ENCODE results near the gene PSD2.

The PSD2 gene

DNA sequence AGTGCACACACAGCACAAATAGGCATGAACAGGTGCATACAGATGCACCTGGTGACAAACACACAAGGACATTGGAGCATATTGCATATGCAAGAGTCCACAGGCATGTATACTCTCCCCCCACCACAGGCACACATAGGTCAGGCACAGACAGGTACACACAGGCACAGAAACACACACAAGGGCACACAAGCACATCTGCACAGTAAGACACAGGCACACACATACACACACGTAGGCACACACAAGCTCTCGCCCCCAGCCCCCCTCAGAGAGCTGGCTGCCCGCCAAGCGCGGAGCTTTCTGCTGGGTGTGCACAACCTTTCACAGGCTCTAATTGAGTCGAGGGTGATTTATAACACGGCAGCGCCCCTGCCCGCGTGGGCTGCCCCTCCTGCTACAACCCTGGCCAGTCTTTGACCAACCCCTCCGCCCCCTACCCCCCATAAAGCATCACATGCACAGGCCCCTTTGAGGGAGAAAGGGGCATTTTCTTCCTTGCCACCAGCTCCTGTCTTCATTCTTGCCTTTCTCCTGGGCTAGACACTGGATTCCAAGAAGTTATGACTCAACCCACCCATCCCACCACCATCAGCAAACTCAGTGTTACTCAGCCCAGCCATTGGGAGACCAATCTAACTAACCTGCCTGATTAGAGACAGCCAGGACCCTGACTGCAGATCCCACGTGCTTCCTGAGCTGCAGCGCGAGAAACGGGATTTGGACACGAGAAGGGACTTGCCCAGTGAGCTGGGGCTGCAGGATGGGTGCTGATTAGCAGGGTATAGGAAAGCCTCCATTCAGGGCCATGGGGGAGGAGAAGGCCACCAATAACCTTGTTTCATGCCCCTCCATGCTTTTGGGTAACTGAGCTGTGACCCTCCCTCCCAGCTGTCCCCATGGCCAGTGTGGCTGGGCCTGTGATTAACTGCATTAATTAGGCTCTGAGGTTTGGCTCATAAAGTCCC is 42.8 kb upstream of the PSD2 start:
- TF ChIP-seq, protein P1, sequence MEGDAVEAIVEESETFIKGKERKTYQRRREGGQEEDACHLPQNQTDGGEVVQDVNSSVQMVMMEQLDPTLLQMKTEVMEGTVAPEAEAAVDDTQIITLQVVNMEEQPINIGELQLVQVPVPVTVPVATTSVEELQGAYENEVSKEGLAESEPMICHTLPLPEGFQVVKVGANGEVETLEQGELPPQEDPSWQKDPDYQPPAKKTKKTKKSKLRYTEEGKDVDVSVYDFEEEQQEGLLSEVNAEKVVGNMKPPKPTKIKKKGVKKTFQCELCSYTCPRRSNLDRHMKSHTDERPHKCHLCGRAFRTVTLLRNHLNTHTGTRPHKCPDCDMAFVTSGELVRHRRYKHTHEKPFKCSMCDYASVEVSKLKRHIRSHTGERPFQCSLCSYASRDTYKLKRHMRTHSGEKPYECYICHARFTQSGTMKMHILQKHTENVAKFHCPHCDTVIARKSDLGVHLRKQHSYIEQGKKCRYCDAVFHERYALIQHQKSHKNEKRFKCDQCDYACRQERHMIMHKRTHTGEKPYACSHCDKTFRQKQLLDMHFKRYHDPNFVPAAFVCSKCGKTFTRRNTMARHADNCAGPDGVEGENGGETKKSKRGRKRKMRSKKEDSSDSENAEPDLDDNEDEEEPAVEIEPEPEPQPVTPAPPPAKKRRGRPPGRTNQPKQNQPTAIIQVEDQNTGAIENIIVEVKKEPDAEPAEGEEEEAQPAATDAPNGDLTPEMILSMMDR (conservative IDR thresholded peaks at IDR 0.05; ENCODE audit: low read depth, low read length), result no peak
- no peak overlapping the region for H3K4me3 ChIP-seq (ENCODE audit: low read depth, low read length)
- DNase-seq (ENCODE audit: low read depth), result peak; percentile 40

DNA sequence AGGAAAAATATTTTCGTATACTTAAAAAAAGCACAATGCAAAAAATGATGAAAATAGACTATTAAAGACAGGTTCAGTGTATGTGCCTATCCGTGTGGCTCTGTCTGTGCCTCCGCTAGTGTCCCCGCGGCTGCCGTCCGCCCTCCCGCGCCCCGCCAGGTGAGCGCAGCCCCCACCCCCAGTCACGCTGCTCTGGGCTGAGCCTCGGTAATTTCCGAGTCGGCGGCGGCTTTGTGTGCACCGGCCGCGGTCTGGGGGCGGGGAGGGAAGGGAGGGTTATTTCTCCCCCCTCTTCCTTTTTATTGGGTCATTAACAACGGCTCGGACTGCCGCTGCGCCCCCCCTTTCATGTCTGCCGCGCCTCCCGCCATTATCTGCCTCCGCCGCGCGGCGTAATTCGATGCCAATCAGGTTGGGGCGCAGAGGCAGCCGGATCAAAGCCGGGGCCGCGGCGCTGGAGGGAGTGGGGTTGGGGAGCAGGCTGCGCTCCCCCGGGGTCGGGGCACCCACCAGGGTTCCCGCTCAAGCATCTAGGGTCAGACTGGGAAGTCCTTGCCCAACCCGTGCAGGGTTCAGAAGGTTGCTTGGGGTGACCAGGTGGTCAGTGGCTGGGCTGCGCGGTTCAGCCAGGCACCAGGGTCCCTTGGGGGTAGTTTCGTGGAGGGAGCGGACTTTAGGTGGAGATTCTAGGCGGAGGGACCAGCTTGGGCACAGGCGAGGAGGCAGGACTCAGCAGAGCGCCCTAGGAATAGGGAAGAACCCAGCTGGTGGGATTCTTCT is 39.5 kb upstream of the PSD2 start:
- no peak for DNase-seq (ENCODE audit: low read depth)
- TF ChIP-seq, protein P1 (conservative IDR thresholded peaks at IDR 0.05; ENCODE audit: low read depth, low read length), result no peak
- H3K4me3 ChIP-seq (ENCODE audit: low read depth, low read length), result peak overlapping the region; percentile 8

DNA sequence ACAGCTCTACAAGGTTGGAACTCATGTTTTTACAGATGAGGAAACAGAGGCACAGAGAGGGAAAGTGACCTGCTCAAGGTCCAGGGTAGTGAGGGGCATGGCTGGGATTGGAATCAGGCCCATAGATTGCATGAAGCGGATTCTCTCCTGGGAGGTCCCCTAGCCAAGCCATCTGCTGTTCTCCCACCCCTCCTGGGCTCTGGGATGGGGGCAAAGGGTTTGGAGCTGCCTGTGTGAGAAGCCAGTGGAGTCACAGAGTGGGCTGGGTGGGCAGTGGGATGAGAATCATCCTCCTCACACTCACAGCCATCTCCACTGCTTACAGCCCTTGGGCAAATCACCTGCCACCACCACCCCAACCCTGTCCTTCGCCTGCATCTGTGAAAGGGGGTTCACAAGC is 38.6 kb upstream of the PSD2 start:
- TF ChIP-seq, protein P1 (conservative IDR thresholded peaks at IDR 0.05; ENCODE audit: low read depth, low read length), result no peak
- no peak overlapping the region for H3K4me3 ChIP-seq (ENCODE audit: low read depth, low read length)
- DNase-seq (ENCODE audit: low read depth), result no peak

DNA sequence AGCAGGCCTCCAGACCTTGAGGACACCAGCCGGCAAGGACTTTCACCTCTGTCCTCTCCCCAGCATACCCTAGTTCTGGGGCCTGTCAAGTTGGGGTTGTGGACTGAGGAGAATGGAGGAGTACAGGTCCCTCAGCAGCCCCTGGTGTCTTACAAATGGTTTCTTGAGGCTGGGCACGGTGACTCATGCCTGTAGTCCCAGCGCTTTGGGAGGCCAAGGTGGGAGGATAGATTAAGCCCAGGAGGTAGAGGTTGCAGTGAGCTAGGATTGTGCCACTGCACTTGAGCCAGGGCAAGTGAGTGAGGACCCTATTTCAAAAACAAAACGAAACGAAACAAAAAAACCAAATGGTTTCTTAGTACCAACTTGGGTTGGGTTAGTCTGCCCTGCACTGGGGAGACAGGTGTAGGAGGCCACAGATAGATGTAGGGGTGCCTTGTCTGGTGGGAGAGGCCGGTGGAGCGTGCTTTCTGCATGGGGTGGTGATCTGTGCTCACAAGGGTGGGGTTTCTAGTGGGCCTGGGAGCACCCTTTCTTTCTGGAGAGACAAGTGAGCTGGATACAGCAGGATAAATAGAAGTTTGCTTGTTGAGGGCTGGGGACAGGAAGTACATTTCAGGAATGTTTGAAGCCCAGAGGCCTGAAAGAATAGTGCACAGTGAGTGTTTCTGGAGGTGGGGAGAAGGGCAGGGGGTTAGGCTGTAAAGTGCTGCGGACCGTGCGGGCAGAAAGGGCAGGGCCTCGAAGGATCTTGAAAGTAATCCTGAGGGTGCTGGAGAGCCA is 37.7 kb upstream of the PSD2 start:
- TF ChIP-seq, protein P1 (conservative IDR thresholded peaks at IDR 0.05; ENCODE audit: low read depth, low read length), result no peak
- H3K4me3 ChIP-seq (ENCODE audit: low read depth, low read length), result no peak overlapping the region
- DNase-seq (ENCODE audit: low read depth), result no peak

DNA sequence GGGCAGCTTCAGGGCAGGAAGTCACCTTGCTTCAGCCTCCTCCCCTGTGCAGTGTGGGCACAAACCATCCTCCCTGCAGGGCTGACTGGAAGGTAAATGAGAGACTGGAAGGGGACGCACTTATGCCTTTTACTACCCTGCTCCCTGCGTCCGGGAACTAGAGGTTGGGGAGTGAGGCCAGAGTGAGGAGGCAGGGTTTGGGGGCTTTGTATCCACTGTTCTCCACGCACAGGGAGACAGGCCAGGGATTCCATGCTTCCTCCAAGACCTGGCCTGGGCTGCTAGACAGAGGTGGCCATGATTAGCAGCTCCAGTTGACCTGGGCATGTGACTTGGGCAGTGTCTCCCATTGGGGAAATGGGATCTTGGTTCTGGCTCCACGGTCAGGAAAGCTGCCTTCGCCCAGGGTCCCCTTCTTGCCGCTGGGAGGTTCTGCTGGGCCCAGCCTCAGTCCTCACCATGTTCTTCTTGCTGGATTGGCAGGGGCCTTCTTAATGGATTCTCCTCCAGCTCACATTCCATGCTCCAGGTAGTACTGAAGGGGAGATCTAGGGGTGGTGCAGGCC is 37.0 kb upstream of the PSD2 start:
- no peak for DNase-seq (ENCODE audit: low read depth)
- H3K4me3 ChIP-seq (ENCODE audit: low read depth, low read length), result no peak overlapping the region
- TF ChIP-seq, protein P1 (conservative IDR thresholded peaks at IDR 0.05; ENCODE audit: low read depth, low read length), result no peak

DNA sequence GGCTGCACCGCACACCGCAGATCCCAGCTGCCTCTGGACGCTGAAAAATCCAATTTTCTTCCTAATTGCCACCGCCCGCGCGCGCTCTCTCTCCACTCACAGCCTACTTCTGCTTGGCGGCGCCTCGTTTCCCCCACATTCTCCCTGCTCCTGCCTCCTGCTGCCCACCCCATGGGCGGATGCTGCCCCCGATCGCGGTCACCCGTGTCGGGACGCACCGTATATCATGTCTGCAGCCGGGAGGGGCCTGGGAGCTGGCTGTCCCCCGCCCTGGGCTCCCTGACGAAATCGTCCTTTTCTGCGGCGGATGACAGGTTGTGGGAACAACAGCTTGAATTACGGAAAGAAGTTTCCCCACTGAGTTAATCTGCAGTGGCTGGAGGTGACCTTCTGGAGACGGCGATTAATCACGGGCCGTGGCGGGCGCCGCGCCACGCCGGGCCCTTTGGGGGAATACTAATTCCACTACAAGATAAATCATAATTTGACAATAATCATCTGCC is 36.3 kb upstream of the PSD2 start:
- no peak for DNase-seq (ENCODE audit: low read depth)
- TF ChIP-seq, protein P1 (conservative IDR thresholded peaks at IDR 0.05; ENCODE audit: low read depth, low read length), result no peak
- H3K4me3 ChIP-seq (ENCODE audit: low read depth, low read length), result no peak overlapping the region
